ENCODE data around the gene NACC2. TPM values are rescaled to one million over a fixed set of nuclear protein-coding genes. Genes with fewer than 3 reads are reported as not detected.
"Not testable (repeated sequence)": the region's sequence is repeated elsewhere in the genome, so short reads cannot be mapped to it uniquely, and the experiment has no call there.

NACC2 gene
- total RNA-seq, 4 donors from 2014 or later = 10.4 to 21.6 (median 12.8) TPM

GRCh38 chr9:136031741-136032730 is 63.1 kb downstream of the NACC2 start:
- H3K9me3 ChIP-seq = peaks cover 0 to 3% (median 0%) of the 10 kb centered on the region in 3 donors
- peaks cover 0 to 29% (median 0%) of the 10 kb centered on the region in 3 donors for H3K36me3 ChIP-seq
- no peak for DNase-seq
- H3K27me3 ChIP-seq = no peaks in the 10 kb centered on the region
- H3K4me3 ChIP-seq = no peak overlapping the region
- intact Hi-C loops (cut with DNase I) = no loop called here
- TF ChIP-seq CTCF (IDR thresholded peaks at IDR 0.05) = no peak
- TF ChIP-seq POLR2A (IDR thresholded peaks at IDR 0.05) = no peak
- peaks cover 3 to 31% (median 12%) of the 10 kb centered on the region in 3 donors for H3K4me1 ChIP-seq
- 58 to 69% methylated on average over 6 to 8 of the region's 13 CpGs for WGBS, 2 donors
- H3K27ac ChIP-seq = peak overlapping the region in 2 of 4 donors; percentile 21 to 27

- TF ChIP-seq POLR2A (IDR thresholded peaks at IDR 0.05) (no peak), CTCF (IDR thresholded peaks at IDR 0.05) (no peak)
- Histone ChIP-seq H3K4me1 (peaks cover 3 to 31% (median 16%) of the 10 kb centered on the region in 3 donors), H3K4me3 (no peak overlapping the region), H3K27me3 (no peaks in the 10 kb centered on the region), H3K9me3 (no peaks in the 10 kb centered on the region), H3K27ac (no peak overlapping the region), H3K36me3 (peaks cover 0 to 29% (median 0%) of the 10 kb centered on the region in 3 donors)
- 96 to 99% methylated on average over 8 of the region's 8 CpGs for whole genome bisulfite sequencing, 2 donors
- DNase-seq = no peak
- intact Hi-C loops (cut with DNase I) = no loop called here
Observed at GRCh38 chr9:136031094-136031493, 64.0 kb downstream of the NACC2 start.

GRCh38 chr9:136029556-136029955 is 65.5 kb downstream of the NACC2 start:
- 95% methylated on average over 3 of the region's 12 CpGs; no CpG with 5 or more reads in 1 of the 2 donors for WGBS, 2 donors
- Histone ChIP-seq H3K9me3 (no peaks in the 10 kb centered on the region), H3K4me3 (no peak overlapping the region), H3K4me1 (peaks cover 3 to 40% (median 16%) of the 10 kb centered on the region in 3 donors), H3K27ac (no peak overlapping the region), H3K36me3 (peaks cover 0 to 26% (median 0%) of the 10 kb centered on the region in 3 donors), H3K27me3 (no peaks in the 10 kb centered on the region)
- intact Hi-C loops (cut with DNase I) = no loop called here
- DNase-seq = no peak
- TF ChIP-seq CTCF (IDR thresholded peaks at IDR 0.05) (no peak), POLR2A (IDR thresholded peaks at IDR 0.05) (no peak)

- Histone ChIP-seq H3K27ac (no peak overlapping the region), H3K4me1 (peaks cover 3 to 44% (median 16%) of the 10 kb centered on the region in 3 donors), H3K27me3 (no peaks in the 10 kb centered on the region), H3K4me3 (no peak overlapping the region), H3K36me3 (peaks cover 0 to 26% (median 0%) of the 10 kb centered on the region in 3 donors), H3K9me3 (no peaks in the 10 kb centered on the region)
- intact Hi-C loops (cut with DNase I) = no loop called here
- no peak for DNase-seq
- 92% methylated on average over 2 of the region's 10 CpGs; no CpG with 5 or more reads in 1 of the 2 donors for WGBS, 2 donors
- TF ChIP-seq CTCF (IDR thresholded peaks at IDR 0.05) (no peak), POLR2A (IDR thresholded peaks at IDR 0.05) (no peak)
Observed at GRCh38 chr9:136028760-136029470, 66.2 kb downstream of the NACC2 start.

GRCh38 chr9:136026943-136027289 is 68.2 kb downstream of the NACC2 start:
- H3K27ac ChIP-seq; H3K9me3 ChIP-seq; DNase-seq; H3K4me3 ChIP-seq; intact Hi-C loops (cut with DNase I); H3K27me3 ChIP-seq: not testable (repeated sequence)
- WGBS, 2 donors = 87 to 91% methylated on average over 8 of the region's 8 CpGs
- H3K4me1 ChIP-seq = peaks cover 0 to 43% (median 7%) of the 10 kb centered on the region in 3 donors
- peaks cover 0 to 19% (median 0%) of the 10 kb centered on the region in 3 donors for H3K36me3 ChIP-seq
